ENCODE data around the gene GNL3. TPM values are rescaled to one million over a fixed set of nuclear protein-coding genes. Genes with fewer than 3 reads are reported as not detected.

The GNL3 gene
- total and polyA plus RNA-seq, 12 donors: 23.5 to 229 (median 65.1) TPM

GRCh38 chr3:52703341-52703740 lies 17.5 kb downstream of the GNL3 start:
- H3K27ac ChIP-seq: peak overlapping the region in 3 of 5 donors; percentile 82 to 88 (median 88)
- H3K4me3 ChIP-seq: no peak overlapping the region
- H3K27me3 ChIP-seq: no peaks in the 10 kb centered on the region
- H3K4me1 ChIP-seq (replicated peaks in 1 of 2): peaks cover 33 to 57% of the 10 kb centered on the region in 2 donors
- WGBS, 4 donors: 70 to 76% (median 73%) methylated on average over 7 of the region's 7 CpGs
- intact Hi-C loops (cut with DNase I): no loop called here
- TF ChIP-seq, protein P1, sequence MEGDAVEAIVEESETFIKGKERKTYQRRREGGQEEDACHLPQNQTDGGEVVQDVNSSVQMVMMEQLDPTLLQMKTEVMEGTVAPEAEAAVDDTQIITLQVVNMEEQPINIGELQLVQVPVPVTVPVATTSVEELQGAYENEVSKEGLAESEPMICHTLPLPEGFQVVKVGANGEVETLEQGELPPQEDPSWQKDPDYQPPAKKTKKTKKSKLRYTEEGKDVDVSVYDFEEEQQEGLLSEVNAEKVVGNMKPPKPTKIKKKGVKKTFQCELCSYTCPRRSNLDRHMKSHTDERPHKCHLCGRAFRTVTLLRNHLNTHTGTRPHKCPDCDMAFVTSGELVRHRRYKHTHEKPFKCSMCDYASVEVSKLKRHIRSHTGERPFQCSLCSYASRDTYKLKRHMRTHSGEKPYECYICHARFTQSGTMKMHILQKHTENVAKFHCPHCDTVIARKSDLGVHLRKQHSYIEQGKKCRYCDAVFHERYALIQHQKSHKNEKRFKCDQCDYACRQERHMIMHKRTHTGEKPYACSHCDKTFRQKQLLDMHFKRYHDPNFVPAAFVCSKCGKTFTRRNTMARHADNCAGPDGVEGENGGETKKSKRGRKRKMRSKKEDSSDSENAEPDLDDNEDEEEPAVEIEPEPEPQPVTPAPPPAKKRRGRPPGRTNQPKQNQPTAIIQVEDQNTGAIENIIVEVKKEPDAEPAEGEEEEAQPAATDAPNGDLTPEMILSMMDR (IDR thresholded peaks at IDR 0.05): no peak
- no peak for TF ChIP-seq POLR2A (IDR thresholded peaks at IDR 0.05)
- no peaks in the 10 kb centered on the region for H3K9me3 ChIP-seq (replicated peaks in 1 of 3)
- no peak for DNase-seq
- peaks cover 0 to 15% of the 10 kb centered on the region in 2 donors for H3K36me3 ChIP-seq (replicated peaks in 1 of 2)

- DNase-seq: peak in 6 of 7 donors; percentile 49 to 80 (median 61)
- Histone ChIP-seq H3K4me3 (peak overlapping the region in 3 of 4 donors; percentile 58 to 89 (median 85)), H3K4me1 (replicated peaks in 1 of 2) (peaks cover 33 to 57% of the 10 kb centered on the region in 2 donors), H3K36me3 (replicated peaks in 1 of 2) (peaks cover 0 to 17% of the 10 kb centered on the region in 2 donors), H3K9me3 (replicated peaks in 1 of 3) (no peaks in the 10 kb centered on the region), H3K27ac (peak overlapping the region; percentile 5 to 88 (median 82)), H3K27me3 (no peaks in the 10 kb centered on the region)
- intact Hi-C loops (cut with DNase I): no loop called here
- TF ChIP-seq POLR2A (IDR thresholded peaks at IDR 0.05): peak in 1 of 2 donors; percentile 34
- TF ChIP-seq, protein P1 (IDR thresholded peaks at IDR 0.05): no peak
- 1 to 4% (median 3%) methylated on average over 5 to 22 of the region's 22 CpGs for WGBS, 4 donors
Measured at GRCh38 chr3:52704611-52705437, 19.0 kb downstream of the GNL3 start.

GRCh38 chr3:52705438-52705687 lies 19.5 kb downstream of the GNL3 start:
- intact Hi-C loops (cut with DNase I): no loop called here
- Histone ChIP-seq H3K36me3 (replicated peaks in 1 of 2) (peaks cover 0 to 17% of the 10 kb centered on the region in 2 donors), H3K4me1 (replicated peaks in 1 of 2) (peaks cover 33 to 57% of the 10 kb centered on the region in 2 donors), H3K4me3 (peak overlapping the region; percentile 45 to 89 (median 72)), H3K27ac (peak overlapping the region; percentile 5 to 88 (median 82)), H3K27me3 (no peaks in the 10 kb centered on the region), H3K9me3 (replicated peaks in 1 of 3) (no peaks in the 10 kb centered on the region)
- 0 to 2% methylated on average over 22 to 25 of the region's 25 CpGs; no CpG with 5 or more reads in 2 of the 4 donors for WGBS, 4 donors
- DNase-seq: no peak
- TF ChIP-seq, protein P1 (IDR thresholded peaks at IDR 0.05): no peak
- TF ChIP-seq POLR2A (IDR thresholded peaks at IDR 0.05): no peak

- H3K27me3 ChIP-seq: no peaks in the 10 kb centered on the region
- H3K36me3 ChIP-seq (replicated peaks in 1 of 2): peaks cover 0 to 17% of the 10 kb centered on the region in 2 donors
- peaks cover 33 to 57% of the 10 kb centered on the region in 2 donors for H3K4me1 ChIP-seq (replicated peaks in 1 of 2)
- WGBS, 4 donors: 0 to 2% (median 1%) methylated on average over 19 to 94 of the region's 94 CpGs
- intact Hi-C loops (cut with DNase I): no loop called here
- no peaks in the 10 kb centered on the region for H3K9me3 ChIP-seq (replicated peaks in 1 of 3)
- DNase-seq: peak; percentile 82 to 90 (median 86)
- peak within 1 kb of the TSS; percentile 5 to 88 (median 82) for H3K27ac ChIP-seq
- H3K4me3 ChIP-seq: peak within 1 kb of the TSS; percentile 45 to 89 (median 72)
- peak; percentile 54 to 83 for TF ChIP-seq POLR2A (IDR thresholded peaks at IDR 0.05)
- TF ChIP-seq, protein P1 (IDR thresholded peaks at IDR 0.05): no peak
Measured at GRCh38 chr3:52705688-52706686, 20.2 kb downstream of the GNL3 start, which contains the start of the genes GLT8D1 and SPCS1. Gene GLT8D1, minus strand, starts transcription at chr3:52705791. Its CDS starts 5,331 bp downstream, at chr3:52700460. Gene SPCS1, plus strand, starts transcription at chr3:52706106. Its CDS starts 141 bp downstream, at chr3:52706247.

Measured in adrenal gland (tissue), 12 donors.